Heart left ventricle (tissue), 16 donors: Measurements from ENCODE around the gene OR51Q1. TPM values are rescaled to one million over a fixed set of nuclear protein-coding genes. Genes with fewer than 3 reads are reported as not detected.

Experiments used
- ATAC-seq, 4 donors: fragments of 200-7000 bp; cut with Tn5 transposase; one replicate each; pipeline ENCODE4 v1.9.1; 2020 to 2022; ENCODE audit warnings: moderate library complexity in 4 of 4, mild to moderate bottlenecking in 3 of 4, moderate number of reproducible peaks in 1 of 4
- DNase-seq, 5 donors: peaks; one replicate each; pipeline ENCODE4 v3.0.0-alpha.2; 2020
- H3K27ac ChIP-seq, 12 donors: fragments of 200-600 bp; sonication (generic) in 4 of 12; one replicate each; pipeline versions ENCODE4 v1.5.0 to v1.8.0; 2016 to 2022; ENCODE audit warnings: mild to moderate bottlenecking in 2 of 12
- H3K27me3 ChIP-seq, 9 donors: fragments of 200-600 bp; sonication (generic) in 2 of 9; one replicate each; pipeline versions ENCODE4 v1.5.1 to v1.8.0; 2016 to 2022; ENCODE audit warnings: mild to moderate bottlenecking in 3 of 9
- H3K36me3 ChIP-seq, 9 donors: fragments of 200-600 bp; sonication (generic) in 2 of 9; one replicate each; pipeline versions ENCODE4 v1.5.0 to v1.8.0; 2018 to 2022; ENCODE audit warnings: mild to moderate bottlenecking in 2 of 9
- H3K4me1 ChIP-seq, 12 donors: fragments of 200-600 bp; sonication (generic) in 4 of 12; one replicate each; pipeline versions ENCODE4 v1.5.0 to v1.8.0; 2016 to 2022; ENCODE audit warnings: mild to moderate bottlenecking in 3 of 12
- H3K4me3 ChIP-seq, 12 donors: fragments of 200-600 bp; sonication (generic) in 4 of 12; one replicate each; pipeline versions ENCODE4 v1.5.0 to v1.8.0; 2017 to 2022; ENCODE audit warnings: mild to moderate bottlenecking in 9 of 12, moderate library complexity in 4 of 12
- H3K9me3 ChIP-seq, 12 donors: fragments of 200-600 bp; sonication (generic) in 4 of 12; one replicate each; pipeline versions ENCODE4 v1.5.0 to v1.8.0; 2016 to 2022; ENCODE audit warnings: mild to moderate bottlenecking in 1 of 12
- CTCF ChIP-seq, 12 donors: fragments of 200-600 bp; sonication (generic) in 4 of 12; IDR thresholded peaks; one replicate each; pipeline versions ENCODE4 v1.5.0 to v1.8.0; 2018 to 2022; ENCODE audit warnings: antibody characterized with exemption in 12 of 12, mild to moderate bottlenecking in 5 of 12
- POLR2A ChIP-seq, 2 donors: fragments of 450-650 bp; IDR thresholded peaks; one replicate each; pipeline ENCODE4 v1.6.1; 2017; ENCODE audit warnings: antibody characterized with exemption in 2 of 2, mild to moderate bottlenecking in 2 of 2, moderate library complexity in 2 of 2
- WGBS, 4 donors: extraction: QIAGEN DNeasy Blood & Tissue Kit in 2 of 4; methylation state at CpG; one replicate each; pipeline versions ENCODE4 v1.1.5 to v1.1.7; 2013 to 2018; 5-methylcytosine and 5-hydroxymethylcytosine counted together
- intact Hi-C, 10 donors: fragments of 100-400 bp; cut with DNase I; formaldehyde crosslinking; loops; one replicate each; pipeline versions ENCODE4 v1.11.1 to v1.14.2; 2022
- long read RNA-seq, 3 donors: library from polyadenylated mRNA; unstranded; transcript quantifications; one replicate each; pipeline ENCODE4 v2.0.0, GENCODE V29; 2020 to 2021
- polyA plus RNA-seq, 2 donors: library from polyadenylated mRNA; stranded (reverse); fragments of 200-250 nt; gene quantifications; one replicate each; pipeline ENCODE4 v1.2.3, GENCODE V29; 2013
- total RNA-seq, 9 donors: library from RNA; depleted of rRNA in 2 of 9; stranded (reverse); fragments of >200 nt in 2 of 9; fragmentation: NEBNext Ultra II Directional in 3 of 9; extraction: Animal tissue kit (Norgen Biotek cat#: 25700) in 3 of 9; gene quantifications; one replicate each; pipeline versions ENCODE4 v1.1.0 to v1.2.4, GENCODE V29; 2016 to 2023
- donor health status: ischemic (EF 13 %, LVEDD 7.1; RV severe dilation, severe dysfunction).
- donor health status: healthy with polysubstance abuse.
- donor health status: DM: no; HTN: yes; CAD: no.
- donor health status: DM: no; HTN: no; CAD: no.
- donor health status: ischemic (EF 25% LVEDD 6.9; RV normal size, moderate dysfunction).
- donor health status: ischemic (EF 25% LVEDD 5.7; RV mildly dilated, moderate dysfunction).
- donor health status: healthy.
- donor health status: DM: yes; HTN: yes; CAD: no.
- donor health status: ischemic (EF 35%, LVEDD 5.7; RV mildly dilated, moderate dysfunction).
- donor health status: nonischemic (EF 11% LVEDD 7.7; RV severe dilation, severe dysfunction).
- donor health status: DM: yes; HTN: yes; CAD: no.
- donor health status: PGD.
- donor health status: ischemic (EF 29% LVEDD 5.4; RV normal size, mild dysfunction).
- donor health status: nonischemic (EF 23%, LVEDD 6.1; RV moderate dilation, normal function).

OR51Q1 gene
- not detected for total RNA-seq
- polyA plus RNA-seq: not detected
- long read RNA-seq, donor 1: 0 reads
- long read RNA-seq, donor 2: 0 reads
- long read RNA-seq, donor 3: 0 reads

- intact Hi-C loops: no loop called here
- DNase-seq (no peak), ATAC-seq (no peak)
- H3K4me1 ChIP-seq: no peaks in the 10 kb centered on the region
- 84 to 93% (median 88%) methylated on average over 1 of the region's 1 CpG for WGBS, 4 donors
- H3K27me3 ChIP-seq: no peaks in the 10 kb centered on the region
- peaks cover 0 to 3% (median 0%) of the 10 kb centered on the region in 12 donors for H3K9me3 ChIP-seq
- TF ChIP-seq CTCF (IDR thresholded peaks at IDR 0.05) (no peak), POLR2A (IDR thresholded peaks at IDR 0.05) (no peak)
- H3K4me3 ChIP-seq: no peak within 1 kb of the TSS
- no peak within 1 kb of the TSS for H3K27ac ChIP-seq
- H3K36me3 ChIP-seq: no peaks in the 10 kb centered on the region
These were observed at the start of gene OR51Q1 for GRCh38 chr11:5421811-5422210. Gene OR51Q1, plus strand, starts transcription at chr11:5422111. Its CDS starts 90 bp downstream, at chr11:5422201.

- peak; percentile 64 to 83 (median 78) for ATAC-seq
These were observed 41.1 kb upstream of the OR51Q1 start for GRCh38 chr11:5380740-5381342.

GRCh38 chr11:5383576-5383975 is 38.3 kb upstream of the OR51Q1 start, which contains the start of gene OR51M1:
Gene OR51M1, plus strand, starts transcription at chr11:5383812. Its CDS starts 5,587 bp downstream, at chr11:5389399.
- no peak for TF ChIP-seq CTCF (IDR thresholded peaks at IDR 0.05)
- no peak for TF ChIP-seq POLR2A (IDR thresholded peaks at IDR 0.05)
- H3K27me3 ChIP-seq: no peaks in the 10 kb centered on the region
- no peaks in the 10 kb centered on the region for H3K36me3 ChIP-seq
- WGBS, 4 donors: 41 to 74% (median 45%) methylated on average over 1 of the region's 1 CpG
- peaks cover 0 to 3% (median 0%) of the 10 kb centered on the region in 12 donors for H3K9me3 ChIP-seq
- H3K4me3 ChIP-seq: no peak within 1 kb of the TSS
- no peak for ATAC-seq
- intact Hi-C loops: loop anchor here in 9 of 10 donors (5.0 to 10.0 kb wide), 7 partner anchors 176 to 759 kb away; partner anchors contain the start of gene OR51V1 (in 3 of the 9)
- no peaks in the 10 kb centered on the region for H3K4me1 ChIP-seq
- no peak within 1 kb of the TSS for H3K27ac ChIP-seq
- no peak for DNase-seq

More at GRCh38 chr11:5380740-5381342, 41.1 kb upstream of the OR51Q1 start:
- peaks cover 0 to 3% (median 0%) of the 10 kb centered on the region in 12 donors for H3K9me3 ChIP-seq
- H3K36me3 ChIP-seq: no peaks in the 10 kb centered on the region
- H3K27ac ChIP-seq: no peak overlapping the region
- DNase-seq: peak in 3 of 5 donors; percentile 19 to 36 (median 21)
- intact Hi-C loops: loop anchor here (2.0 to 10.0 kb wide), 11 partner anchors 174 to 756 kb away; partner anchors contain the start of gene OR51V1 (in 4 of the 10)
- no peaks in the 10 kb centered on the region for H3K4me1 ChIP-seq
- H3K4me3 ChIP-seq: no peak overlapping the region
- WGBS, 4 donors: 66 to 76% (median 76%) methylated on average over 4 of the region's 4 CpGs
- H3K27me3 ChIP-seq: no peaks in the 10 kb centered on the region
- TF ChIP-seq CTCF (IDR thresholded peaks at IDR 0.05) (peak; percentile 50 to 71 (median 62)), POLR2A (IDR thresholded peaks at IDR 0.05) (no peak)

- ATAC-seq (no peak), DNase-seq (no peak)
- Histone ChIP-seq H3K27ac (no peak overlapping the region), H3K4me1 (no peaks in the 10 kb centered on the region), H3K36me3 (no peaks in the 10 kb centered on the region), H3K27me3 (no peaks in the 10 kb centered on the region), H3K9me3 (peaks cover 0 to 3% (median 0%) of the 10 kb centered on the region in 12 donors), H3K4me3 (no peak overlapping the region)
- TF ChIP-seq CTCF (IDR thresholded peaks at IDR 0.05) (no peak), POLR2A (IDR thresholded peaks at IDR 0.05) (no peak)
- intact Hi-C loops: loop anchor here in 9 of 10 donors (5.0 to 10.0 kb wide), 7 partner anchors 177 to 760 kb away; partner anchors contain the start of gene OR51V1 (in 3 of the 9)
- WGBS, 4 donors: 49 to 65% (median 57%) methylated on average over 2 of the region's 2 CpGs
These were observed 37.6 kb upstream of the OR51Q1 start for GRCh38 chr11:5384335-5384734.
